Thyroid gland (tissue), 4 donors: ENCODE measurements around the gene PRDM2.

ENCODE experiments used
- POLR2A ChIP-seq, 2 donors: fragments of 450-650 bp; IDR thresholded peaks; one replicate each; pipeline ENCODE4 v1.6.1; 2017; ENCODE audit warnings: antibody characterized with exemption in 2 of 2, mild to moderate bottlenecking in 2 of 2, moderate library complexity in 1 of 2
- TF ChIP-seq, protein P1 (sequence below), 6 experiments: fragments of 200-600 bp in 3 of 6; fragments of 450-650 bp in 3 of 6; sonication (generic) in 3 of 6; IDR thresholded peaks; one replicate each; pipeline ENCODE4 v1.5.1; 2016 to 2019; ENCODE audit warnings: antibody characterized with exemption in 6 of 6, mild to moderate bottlenecking in 2 of 6, inconsistent platforms in 1 of 6, moderate library complexity in 1 of 6

- TF ChIP-seq POLR2A (IDR thresholded peaks at IDR 0.05) = no peak
- TF ChIP-seq, protein P1, sequence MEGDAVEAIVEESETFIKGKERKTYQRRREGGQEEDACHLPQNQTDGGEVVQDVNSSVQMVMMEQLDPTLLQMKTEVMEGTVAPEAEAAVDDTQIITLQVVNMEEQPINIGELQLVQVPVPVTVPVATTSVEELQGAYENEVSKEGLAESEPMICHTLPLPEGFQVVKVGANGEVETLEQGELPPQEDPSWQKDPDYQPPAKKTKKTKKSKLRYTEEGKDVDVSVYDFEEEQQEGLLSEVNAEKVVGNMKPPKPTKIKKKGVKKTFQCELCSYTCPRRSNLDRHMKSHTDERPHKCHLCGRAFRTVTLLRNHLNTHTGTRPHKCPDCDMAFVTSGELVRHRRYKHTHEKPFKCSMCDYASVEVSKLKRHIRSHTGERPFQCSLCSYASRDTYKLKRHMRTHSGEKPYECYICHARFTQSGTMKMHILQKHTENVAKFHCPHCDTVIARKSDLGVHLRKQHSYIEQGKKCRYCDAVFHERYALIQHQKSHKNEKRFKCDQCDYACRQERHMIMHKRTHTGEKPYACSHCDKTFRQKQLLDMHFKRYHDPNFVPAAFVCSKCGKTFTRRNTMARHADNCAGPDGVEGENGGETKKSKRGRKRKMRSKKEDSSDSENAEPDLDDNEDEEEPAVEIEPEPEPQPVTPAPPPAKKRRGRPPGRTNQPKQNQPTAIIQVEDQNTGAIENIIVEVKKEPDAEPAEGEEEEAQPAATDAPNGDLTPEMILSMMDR (IDR thresholded peaks at IDR 0.05) = no peak
Measured at GRCh38 chr1:13754510-13755103, 54.6 kb downstream of the PRDM2 start.
